Measurements from ENCODE around the gene ARHGAP4.

The ARHGAP4 gene

DNA sequence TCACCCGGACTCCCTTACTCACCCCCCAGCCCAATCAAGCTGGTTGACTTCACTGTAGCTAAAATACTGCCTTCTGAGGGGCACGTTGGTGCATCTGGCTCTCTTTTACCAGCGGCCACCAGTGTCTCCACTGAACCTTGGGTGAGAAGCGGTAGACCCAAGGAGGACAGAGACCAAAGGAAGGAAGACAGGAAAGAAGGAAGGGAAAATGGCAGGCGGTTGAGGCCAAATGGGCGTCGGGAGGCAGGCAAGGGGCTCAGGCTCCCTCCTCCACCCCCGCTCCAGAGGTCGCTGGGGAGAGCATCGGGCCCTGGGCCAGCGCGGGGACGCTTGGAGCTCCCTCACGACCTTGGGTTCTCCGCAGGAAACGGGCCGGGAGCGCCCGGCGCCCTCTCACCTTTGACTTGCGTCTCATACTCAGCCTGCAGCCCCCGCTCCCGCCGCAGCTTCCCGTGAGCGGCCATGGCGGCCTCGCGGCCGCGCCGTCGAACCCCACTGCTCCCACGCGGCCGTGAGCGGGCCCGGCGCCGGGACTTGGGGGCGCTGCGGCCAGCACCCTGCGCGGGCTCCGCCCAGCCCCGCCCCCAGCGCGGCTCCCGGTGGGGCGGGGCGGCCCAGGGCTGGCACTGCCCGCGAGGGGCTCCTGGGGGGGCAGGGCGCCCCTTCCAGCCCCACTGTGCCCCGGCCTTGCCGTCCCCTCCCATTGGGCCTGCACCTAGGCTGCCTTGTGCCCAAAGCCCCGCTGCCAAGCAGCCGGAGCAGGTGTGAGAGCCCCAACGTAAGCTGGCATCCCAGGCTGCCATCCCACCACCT lies at the start of gene ARHGAP4:
ARHGAP4 (minus strand) TSS at position 526 of the 813 bp plus-strand sequence; CDS start at position 464, 62 bp downstream.
- DNase-seq (ENCODE audit: low read depth in 2 of 2) = no peak

DNA sequence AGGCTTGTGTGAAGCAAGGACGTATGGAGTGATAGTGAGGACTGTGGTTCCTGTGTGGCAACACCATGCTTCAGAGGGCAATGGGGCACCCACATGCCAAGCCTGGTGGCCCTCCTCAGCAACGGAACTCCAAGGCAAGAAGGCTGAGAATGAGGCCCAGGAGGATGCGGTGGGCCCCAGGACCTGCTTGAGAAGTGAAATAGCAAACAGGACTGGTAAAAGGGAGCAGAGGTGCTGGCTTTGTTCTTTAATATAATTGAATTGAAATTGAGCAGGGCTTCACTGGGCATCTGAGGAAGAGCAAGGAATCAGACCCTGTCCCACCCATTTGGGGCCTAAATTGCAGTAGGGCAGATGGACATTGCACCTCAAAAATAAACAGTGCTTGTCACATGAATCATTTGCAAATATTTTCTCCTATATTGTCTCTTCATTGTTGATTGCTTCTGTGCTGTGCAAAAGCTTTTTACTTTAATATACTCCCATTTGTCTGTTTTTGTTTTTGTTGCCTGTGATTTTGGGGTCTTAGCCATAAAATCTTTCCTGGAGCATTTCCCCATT lies 48.7 kb upstream of the ARHGAP4 start:
- DNase-seq (ENCODE audit: low read depth in 2 of 2) = no peak

DNA sequence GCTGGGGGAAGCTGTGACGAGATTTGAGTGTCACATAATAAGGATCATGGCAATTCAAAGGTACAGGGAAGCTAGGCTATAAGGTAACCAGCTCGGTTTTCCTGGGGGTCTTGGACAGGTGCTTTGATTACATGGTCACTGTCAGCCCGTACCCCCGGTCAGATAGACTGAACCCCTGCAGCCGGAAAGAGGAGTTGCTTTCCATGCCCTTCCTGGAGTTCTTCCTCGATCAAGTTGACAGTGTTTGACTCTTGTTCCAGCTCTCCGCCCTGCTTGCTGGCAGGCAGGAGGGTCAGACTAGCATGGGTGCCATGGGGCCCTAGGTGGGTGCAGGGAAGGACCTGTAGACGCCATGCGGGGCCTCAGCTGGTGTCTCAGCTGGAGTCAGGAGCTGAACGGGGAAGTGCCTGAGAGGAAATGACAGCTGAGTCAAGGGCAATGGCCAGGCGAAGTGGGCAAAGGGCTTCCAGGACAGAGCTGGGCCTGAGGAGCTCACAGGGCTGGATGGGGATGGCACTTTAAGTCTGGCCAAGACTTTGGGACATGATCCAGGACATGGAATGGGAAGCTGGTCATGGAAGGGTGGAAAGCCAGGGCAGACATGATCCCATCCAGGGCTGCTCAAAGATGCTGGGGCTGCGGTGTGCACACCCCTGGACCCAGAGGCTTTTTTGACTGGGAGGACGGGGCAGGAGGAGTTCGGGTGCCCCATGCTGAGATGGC lies 48.1 kb upstream of the ARHGAP4 start:
- DNase-seq (ENCODE audit: low read depth in 2 of 2) = no peak

DNA sequence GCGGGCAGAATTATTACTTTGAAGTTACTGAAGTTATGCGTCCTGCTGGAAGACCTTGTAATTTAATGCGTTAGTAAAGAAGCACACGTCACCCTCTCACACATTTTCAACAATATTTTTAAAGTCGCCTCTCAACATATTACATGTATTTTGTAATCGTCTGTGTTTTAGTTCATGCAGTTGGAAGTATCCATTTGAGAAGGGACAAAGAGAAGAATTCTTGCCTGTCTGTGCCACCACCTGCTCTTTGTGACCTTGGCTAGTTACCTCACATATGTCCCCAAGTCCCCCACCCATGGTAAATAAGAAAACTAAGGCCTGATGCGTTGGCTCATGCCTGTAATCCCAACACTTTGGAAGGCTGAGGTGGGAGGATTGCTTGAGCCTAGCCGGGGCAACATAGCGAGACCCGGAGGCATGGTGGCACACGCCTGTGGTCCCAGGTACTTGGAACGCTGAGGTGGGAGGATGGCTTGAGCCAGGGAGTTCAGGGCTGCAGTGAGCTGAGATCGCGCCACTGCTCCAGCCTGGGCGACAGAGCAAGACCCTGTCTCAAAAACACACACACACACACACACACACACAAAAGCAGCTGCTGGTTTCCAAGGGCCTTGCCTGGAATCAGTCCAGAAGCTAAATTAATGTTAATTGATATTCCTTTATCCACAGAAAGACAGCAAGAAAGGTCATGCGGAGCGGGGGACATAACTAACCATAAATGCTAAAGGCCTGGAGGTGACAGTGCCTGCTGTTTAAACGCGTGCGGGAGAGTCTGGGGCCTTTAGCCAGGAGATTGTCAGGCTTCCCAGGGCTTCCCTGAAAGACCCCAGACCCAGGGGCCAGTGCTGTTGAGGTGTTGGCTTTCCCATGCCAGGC lies 47.3 kb upstream of the ARHGAP4 start:
- DNase-seq (ENCODE audit: low read depth in 2 of 2) = no peak

DNA sequence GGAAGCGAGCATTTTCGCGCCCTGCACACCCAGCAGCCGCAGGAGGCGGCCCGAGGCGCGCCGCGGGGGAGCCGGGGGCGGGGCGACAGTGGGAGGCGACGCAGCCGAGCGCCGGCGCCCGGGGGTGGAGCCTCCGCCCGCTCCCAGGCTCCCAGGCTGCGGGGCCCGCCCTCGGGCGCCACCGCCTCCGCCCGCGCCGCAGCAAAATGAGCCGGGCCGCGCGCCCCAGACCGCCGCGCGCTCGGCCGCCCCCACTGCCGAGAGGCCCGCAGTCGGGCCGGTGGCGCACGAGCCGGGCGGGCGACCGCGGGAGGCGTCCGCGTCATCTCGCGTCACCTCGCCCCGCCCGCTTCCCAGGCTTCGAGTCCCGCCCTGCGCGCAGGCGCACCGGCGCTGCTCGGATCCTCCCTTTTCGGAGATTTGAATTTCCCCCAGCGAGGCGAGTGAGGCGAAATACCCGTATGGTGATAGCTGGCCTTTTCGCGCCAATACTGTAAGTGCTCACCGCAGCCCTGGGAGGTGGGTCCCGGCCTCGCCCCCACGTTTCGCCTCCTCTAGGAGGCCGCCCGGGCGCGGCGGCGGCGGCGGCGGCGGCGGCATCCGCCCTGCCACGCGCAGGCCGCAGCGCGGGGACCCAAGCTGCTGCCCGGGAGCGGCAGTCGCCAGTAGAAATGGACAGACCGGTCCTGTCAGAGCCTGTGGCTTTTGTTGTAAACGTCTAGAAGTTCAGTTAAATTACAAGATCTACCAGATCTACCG lies 46.5 kb upstream of the ARHGAP4 start, which contains the start of gene TMEM187:
TMEM187 (plus strand) TSS at position 387 of the 759 bp plus-strand sequence. CDS start 9,309 bp downstream, outside the sequence.
- DNase-seq (ENCODE audit: low read depth in 2 of 2) = peak; percentile 75 to 82

DNA sequence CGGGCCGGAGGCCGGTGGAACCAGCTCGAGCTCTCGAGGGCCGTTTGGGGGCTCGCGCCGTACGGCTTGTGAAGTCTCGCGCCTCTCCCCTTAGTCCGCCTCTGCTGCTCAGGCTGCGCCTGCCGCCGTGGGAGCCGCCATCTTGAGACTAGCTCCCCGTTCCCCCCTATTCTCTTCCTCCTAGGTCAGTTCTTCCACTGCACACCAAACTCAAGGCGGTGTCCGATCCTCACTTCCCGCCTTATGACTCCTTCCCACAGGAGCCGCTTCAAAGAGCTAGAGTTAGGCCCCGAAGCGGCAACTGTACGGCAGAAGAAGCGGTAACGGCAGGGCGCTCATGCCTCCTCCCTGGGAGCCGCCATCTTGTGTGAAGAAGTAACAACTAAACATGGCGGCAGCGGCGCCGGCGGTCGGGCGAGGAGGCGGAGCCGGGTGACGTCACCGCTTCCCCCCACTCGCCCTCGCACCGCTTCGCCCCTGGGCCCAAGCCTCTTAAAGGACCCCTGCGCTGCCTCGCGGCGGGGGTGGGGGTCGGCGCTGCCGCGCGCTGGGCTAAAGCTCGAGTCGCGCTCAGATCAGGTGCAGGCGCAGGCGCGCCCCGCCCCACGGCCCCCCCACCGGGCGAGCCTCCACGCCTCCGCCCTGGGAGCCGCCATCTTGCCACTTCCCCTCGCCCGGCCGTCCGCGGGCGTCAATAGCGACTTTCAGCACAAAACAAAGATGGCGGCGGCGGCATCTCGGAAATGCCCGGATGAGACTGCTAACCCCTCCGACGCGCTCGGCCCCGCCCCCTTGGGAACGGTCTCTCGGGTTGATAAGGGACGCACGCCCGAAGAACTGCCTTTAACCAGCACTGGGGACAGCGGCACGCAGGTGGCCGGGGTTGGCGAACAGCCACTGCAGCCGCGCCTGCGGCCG lies 45.6 kb upstream of the ARHGAP4 start, which contains the start of gene HCFC1:
HCFC1 (minus strand) TSS at position 369 of the 918 bp plus-strand sequence. CDS start 978 bp downstream, outside the sequence.
- peak; percentile 85 to 86 for DNase-seq (ENCODE audit: low read depth in 2 of 2)

DNA sequence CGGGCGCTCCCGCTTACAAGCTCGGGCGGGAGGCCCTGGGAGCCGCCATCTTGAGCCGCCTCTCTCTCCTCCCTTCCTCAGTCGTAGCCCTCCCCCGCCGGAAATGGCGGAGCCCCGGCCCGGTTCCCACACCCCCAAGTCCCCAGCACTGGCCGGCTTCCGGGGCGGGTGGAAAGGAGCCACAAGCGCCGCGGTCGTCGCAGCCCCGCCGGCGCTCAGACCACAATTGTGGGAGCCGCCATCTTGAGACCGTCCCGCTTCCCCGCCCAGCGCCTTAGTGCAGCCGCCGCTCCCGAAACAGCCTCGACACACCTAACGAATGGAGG lies 45.0 kb upstream of the ARHGAP4 start:
- DNase-seq (ENCODE audit: low read depth in 2 of 2) = peak; percentile 83 to 85

DNA sequence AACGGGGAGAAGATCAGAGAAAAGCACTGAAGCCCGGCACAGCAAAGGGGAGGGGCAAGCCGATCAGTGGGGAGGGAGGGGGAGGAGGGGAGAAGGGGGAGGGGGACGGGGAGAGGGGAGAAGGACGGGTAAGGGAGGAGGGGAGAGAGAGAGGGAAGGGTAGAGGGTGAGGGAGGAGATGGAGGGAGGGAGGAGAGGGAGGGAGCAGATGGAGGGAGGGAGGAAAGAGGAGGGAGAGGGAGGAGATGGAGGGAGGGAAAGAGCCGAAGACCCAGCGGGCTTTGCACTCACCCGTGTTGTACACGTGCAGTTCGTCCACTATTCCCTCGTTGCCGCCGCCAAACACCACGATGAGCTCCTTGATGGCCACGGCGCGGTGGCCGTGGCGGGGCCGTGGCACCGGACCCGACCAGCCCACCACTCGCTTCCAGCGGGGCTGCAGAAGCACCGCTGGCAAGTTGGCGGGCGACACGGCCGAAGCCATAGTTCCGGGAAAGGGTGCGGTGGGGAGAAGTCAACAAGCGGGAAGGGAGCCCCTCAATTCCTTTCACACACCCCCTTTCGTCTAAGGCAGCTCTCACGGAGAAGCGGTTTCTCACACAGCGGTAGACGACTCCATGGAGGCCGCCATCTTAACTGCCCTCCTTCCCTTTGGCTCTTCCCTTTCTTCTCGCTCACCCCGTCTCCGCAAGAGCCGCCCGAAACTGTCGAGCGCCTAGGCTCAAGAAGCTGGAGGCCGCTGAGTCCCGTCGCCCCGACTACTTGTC lies 44.5 kb upstream of the ARHGAP4 start:
- DNase-seq (ENCODE audit: low read depth in 2 of 2) = no peak

DNA sequence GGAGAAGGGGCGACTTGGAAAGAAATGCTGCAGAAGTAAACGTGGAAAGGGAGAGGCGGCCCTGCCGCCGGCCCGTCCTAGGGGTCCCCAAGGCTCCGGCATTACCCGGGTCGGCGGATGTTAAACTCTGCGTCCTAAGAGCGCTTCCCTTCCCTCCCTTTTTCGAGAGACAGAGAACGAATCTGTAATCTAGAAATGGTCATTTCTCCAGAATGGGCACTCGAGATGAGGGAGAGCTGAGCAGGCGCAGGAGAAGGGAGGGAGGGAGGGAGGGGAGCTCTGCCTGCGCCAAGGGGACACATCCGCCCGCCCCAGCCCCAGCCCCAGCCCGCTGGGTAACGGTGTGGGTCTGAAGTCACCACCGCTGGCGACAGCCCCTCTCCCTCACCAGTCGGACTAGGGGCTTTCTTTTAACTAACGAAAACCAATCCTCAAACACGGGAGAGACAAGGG lies 43.9 kb upstream of the ARHGAP4 start:
- no peak for DNase-seq (ENCODE audit: low read depth in 2 of 2)

DNA sequence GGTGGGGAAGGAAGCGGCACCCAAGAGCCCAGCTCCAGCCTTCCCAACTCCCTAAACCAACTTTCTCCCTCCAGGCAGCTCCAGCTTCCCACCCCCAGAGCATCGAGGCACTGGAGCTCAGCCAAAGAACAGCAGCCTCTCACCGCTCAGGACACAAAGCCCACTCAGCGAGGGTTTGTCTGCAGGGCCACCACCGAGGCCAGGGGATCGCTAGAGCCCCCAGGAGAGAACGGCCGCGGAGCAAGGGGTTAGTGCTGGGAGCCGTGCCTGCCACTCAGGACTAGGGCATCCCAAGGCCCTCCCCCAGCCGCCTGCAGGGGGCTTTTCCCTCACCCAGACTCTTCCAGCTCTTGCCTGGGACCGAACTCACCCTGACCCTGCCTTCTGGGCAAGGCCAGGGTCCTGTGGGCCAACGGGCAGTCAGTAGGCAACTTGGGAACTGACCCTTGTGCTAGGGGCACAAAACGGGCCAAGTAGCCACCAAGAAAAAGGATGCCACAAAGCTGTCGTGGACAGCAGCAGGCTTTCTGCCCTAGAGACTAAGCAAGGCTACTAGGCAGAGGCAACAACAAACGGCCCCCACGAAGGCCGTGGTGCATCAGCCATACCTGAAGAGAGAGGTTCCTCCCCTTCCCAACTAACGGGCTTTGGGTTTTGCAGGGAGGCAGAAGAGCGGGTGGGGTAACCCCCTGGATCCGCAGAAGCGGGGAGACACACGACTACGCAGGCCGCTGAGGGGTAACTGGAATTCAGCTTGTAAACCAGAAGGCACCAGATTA lies 43.2 kb upstream of the ARHGAP4 start:
- no peak for DNase-seq (ENCODE audit: low read depth in 2 of 2)

DNA sequence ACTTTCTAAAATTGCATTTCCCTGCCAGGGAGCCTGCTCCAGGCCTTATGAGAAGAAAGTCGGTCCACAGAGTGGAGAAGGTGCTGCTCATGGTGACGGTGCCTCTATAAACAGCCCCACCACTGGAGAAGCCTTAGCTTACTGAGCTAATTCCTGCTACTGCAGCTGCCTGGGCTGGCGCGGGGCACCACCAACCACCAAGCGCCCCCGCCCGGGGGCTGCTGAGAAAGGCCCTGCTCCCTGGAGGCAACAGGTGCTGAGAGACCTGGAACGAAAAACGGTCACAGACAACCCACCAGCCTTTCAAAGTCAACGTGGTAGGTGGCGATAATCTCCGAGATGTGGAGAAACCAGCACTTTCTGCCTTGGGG lies 42.7 kb upstream of the ARHGAP4 start:
- no peak for DNase-seq (ENCODE audit: low read depth in 2 of 2)

DNA sequence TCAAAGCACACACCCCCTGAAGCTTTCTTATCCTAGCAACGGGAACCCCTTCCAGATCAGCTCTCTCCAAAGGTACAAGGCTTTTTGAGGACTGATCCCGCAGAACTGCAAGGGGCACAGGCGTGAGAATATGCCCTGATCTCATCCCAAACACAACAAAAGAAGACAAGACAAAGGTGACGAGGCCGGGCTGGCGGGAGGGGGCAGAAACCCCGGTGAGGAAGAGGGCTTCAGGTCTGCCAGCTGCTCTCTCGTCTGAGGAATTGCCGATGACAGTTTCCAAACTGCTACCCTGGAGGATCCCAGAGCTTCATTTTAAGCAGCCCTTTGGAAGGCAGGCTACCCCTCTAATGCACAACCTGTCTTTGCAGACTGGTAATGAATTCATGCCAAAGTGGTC lies 42.2 kb upstream of the ARHGAP4 start:
- DNase-seq (ENCODE audit: low read depth in 2 of 2) = no peak

DNA sequence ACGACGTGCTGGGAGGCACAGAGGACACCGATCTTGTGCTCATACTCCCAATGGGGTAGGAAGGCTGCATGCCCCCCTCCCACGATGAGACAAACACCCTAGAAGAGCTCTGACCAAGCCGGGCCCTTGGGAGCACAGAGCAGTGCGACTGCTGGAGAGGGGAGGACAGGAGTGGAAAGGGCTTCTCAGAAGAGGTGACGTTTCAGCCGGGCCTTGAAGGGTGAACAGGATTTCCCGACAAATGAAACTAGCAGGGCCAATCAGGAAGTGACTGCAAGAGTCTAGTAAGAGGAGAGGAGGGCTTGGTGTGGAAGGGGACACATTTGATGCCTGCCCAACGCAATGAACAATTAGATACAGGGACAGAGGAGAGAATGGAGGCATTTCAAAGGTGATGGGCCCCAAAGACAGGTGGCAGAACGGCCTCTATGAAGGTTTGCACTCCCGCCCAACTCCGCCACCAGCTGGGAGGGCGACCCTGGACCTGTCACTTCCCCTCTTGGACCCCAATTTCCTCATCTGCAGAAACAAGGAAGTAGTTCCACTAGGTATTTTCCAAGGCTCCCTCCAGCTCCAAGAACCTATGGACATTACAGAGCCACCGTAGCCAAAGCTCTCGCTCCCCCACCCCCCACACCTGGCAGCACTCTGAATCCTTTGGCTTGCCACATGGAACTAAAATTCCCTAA lies 41.6 kb upstream of the ARHGAP4 start:
- no peak for DNase-seq (ENCODE audit: low read depth in 2 of 2)

DNA sequence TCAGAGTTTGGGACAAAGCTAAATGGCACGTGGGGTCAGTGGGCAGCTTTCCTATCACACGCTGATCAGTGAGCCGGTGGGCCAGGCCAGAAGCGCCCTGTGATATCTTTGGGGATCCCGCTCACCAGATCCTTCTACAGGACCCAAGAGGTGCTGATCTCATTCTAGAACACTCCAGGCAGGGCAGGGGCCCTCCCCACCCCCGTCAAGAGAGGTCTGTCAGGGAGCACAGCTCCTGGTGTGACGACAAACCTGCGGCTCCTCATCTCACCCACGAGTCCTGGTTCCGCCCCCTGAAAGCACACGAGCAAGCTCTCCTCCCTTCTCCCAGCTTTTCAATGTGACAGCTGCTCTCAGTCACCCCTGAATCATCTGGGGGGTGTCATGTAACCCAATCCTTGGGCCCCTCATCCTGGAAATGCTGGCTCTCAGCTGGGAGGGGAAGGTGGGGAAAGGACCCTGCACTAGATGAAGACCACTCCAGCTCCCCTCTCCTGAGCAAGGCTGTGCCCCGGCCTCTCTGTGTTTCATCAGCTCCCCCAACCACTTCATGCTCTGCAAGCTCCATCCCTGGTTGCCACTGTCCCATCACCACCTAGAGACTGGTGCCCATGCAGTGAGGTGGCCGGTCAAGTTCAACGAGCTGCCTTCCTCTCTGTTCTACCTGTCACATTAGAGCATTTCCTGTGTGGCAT lies 40.9 kb upstream of the ARHGAP4 start:
- peak in 1 of 2 donors; percentile 34 for DNase-seq (ENCODE audit: low read depth in 2 of 2)

DNA sequence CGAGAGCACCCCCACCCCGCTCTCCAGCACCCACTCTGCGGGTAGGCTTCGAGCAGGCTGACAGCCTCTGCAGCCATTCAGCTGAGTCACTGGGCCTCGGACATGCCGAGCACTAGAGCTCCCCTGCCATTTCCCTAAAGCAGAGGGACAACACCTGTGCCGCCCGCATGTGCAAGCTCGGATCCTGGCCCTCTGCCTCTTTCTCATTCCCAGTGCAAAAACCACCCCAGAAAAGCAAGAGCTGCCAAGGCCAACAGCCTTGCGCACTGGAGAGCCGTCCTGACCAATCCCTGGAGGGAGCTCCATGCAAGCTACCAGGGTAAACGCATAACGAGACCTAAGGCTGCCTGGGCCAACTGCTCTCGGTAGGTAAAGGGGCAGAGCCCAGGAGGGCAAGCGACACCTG lies 40.2 kb upstream of the ARHGAP4 start:
- DNase-seq (ENCODE audit: low read depth in 2 of 2) = no peak

DNA sequence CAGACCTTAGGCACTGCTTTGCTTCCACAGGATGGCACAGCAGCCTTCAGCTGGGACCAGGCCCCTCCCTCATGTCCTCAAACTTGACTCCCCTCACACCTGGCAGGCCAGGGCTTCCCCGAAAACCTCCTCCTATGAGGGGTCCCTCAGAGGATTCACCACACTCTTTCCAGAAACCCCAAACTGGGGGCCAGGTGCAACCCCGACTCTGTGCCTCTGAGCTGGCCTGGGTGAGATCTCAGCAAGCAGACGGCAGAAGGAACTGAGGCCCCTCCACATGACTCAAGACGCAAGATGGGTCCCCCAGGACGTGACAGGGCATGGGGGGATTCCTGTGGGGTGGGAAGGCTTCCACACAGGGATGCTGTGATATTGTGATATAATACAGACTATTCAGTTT lies 39.3 kb upstream of the ARHGAP4 start:
- DNase-seq (ENCODE audit: low read depth in 2 of 2) = no peak

DNA sequence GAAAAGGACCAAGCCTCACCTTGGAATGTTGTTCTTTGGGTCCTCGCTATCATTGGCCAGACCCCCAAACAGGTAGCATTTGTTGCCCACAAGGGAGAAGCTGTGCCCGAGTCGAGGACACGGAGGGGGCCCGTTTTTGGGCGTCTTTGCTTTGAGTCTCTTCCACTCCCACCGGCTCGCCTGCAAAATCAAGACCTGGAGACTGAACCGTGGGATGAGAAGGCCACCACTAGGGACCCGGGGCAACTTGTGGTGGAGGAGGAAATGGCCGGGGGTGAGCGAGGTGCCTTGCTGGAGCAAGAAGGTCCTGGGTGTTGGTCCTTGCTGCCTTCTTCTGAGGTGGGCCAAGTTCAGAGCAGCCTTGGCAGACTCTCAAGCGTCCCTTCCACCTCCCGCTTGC lies 38.0 kb upstream of the ARHGAP4 start:
- no peak for DNase-seq (ENCODE audit: low read depth in 2 of 2)
